NCI-H2227 treated with DMSO at 0.1 percent for 48 hours (cell line): ENCODE data around the gene APOO.

Source experiments
- DNase-seq: peaks from one replicate; lab custom pipeline; 2025; lab: John Stamatoyannopoulos, UW

Gene APOO

GRCh38 chrX:23817979-23818336 is 89.8 kb downstream of the APOO start:
- DNase-seq = no peak

- no peak for DNase-seq
Observed at GRCh38 chrX:23816179-23816578, 91.6 kb downstream of the APOO start.

- no peak for DNase-seq
Observed at GRCh38 chrX:23815376-23815775, 92.4 kb downstream of the APOO start.

GRCh38 chrX:23813808-23814207 is 93.9 kb downstream of the APOO start:
- DNase-seq = no peak

- DNase-seq = no peak
Observed at GRCh38 chrX:23811656-23812055, 96.1 kb downstream of the APOO start.

- DNase-seq = no peak
Observed at GRCh38 chrX:23811108-23811651, 96.6 kb downstream of the APOO start.

GRCh38 chrX:23810279-23810678 is 97.5 kb downstream of the APOO start:
- no peak for DNase-seq

GRCh38 chrX:23805389-23805788 is 102.3 kb downstream of the APOO start:
- no peak for DNase-seq

GRCh38 chrX:23804578-23804977 is 103.2 kb downstream of the APOO start:
- no peak for DNase-seq

- DNase-seq = no peak
Observed at GRCh38 chrX:23803931-23804381, 103.8 kb downstream of the APOO start.

GRCh38 chrX:23802431-23802830 is 105.3 kb downstream of the APOO start:
- DNase-seq = no peak

- no peak for DNase-seq
Observed at GRCh38 chrX:23799469-23800065, 108.2 kb downstream of the APOO start.

GRCh38 chrX:23797371-23798128 is 110.2 kb downstream of the APOO start:
- DNase-seq = no peak

- DNase-seq = no peak
Observed at GRCh38 chrX:23795221-23795620, 112.5 kb downstream of the APOO start.

- DNase-seq = peak; percentile 91
Observed at GRCh38 chrX:23792861-23793553, 114.7 kb downstream of the APOO start.

GRCh38 chrX:23790155-23790497 is 117.6 kb downstream of the APOO start:
- DNase-seq = no peak

GRCh38 chrX:23789386-23790154 is 118.2 kb downstream of the APOO start:
- no peak for DNase-seq

- DNase-seq = no peak
Observed at GRCh38 chrX:23788946-23789345, 118.8 kb downstream of the APOO start.

- DNase-seq = no peak
Observed at GRCh38 chrX:23788521-23788920, 119.2 kb downstream of the APOO start.

GRCh38 chrX:23787745-23788118 is 120.0 kb downstream of the APOO start:
- DNase-seq = no peak

- no peak for DNase-seq
Observed at GRCh38 chrX:23786268-23786815, 121.4 kb downstream of the APOO start.

- DNase-seq = no peak
Observed at GRCh38 chrX:23785580-23785979, 122.2 kb downstream of the APOO start.
